Upper lobe of left lung (tissue), 4 donors: Measurements from ENCODE around the gene ERN1.

Experiments used
- EP300 ChIP-seq, 4 donors: sonication (generic); formaldehyde crosslinking; IDR thresholded peaks; one replicate each; pipeline ENCODE4 v1.5.1; 2017; ENCODE audit warnings: antibody characterized with exemption in 4 of 4, control low read depth in 2 of 4
- POLR2A ChIP-seq, 4 donors: fragments of 450-650 bp; IDR thresholded peaks; one replicate each; pipeline ENCODE4 v1.5.1; 2016 to 2017; ENCODE audit warnings: antibody characterized with exemption in 4 of 4, mild to moderate bottlenecking in 2 of 4
- POLR2AphosphoS5 ChIP-seq, 2 donors: sonication (generic); formaldehyde crosslinking; IDR thresholded peaks; one replicate each; pipeline ENCODE4 v1.5.1; 2017; ENCODE audit warnings: antibody characterized with exemption in 2 of 2
- TF ChIP-seq, protein P1 (sequence below), 6 experiments: fragments of 450-650 bp in 4 of 6; fragments of 200-600 bp in 2 of 6; sonication (generic) in 2 of 6; IDR thresholded peaks; one replicate each; pipeline ENCODE4 v1.5.1; 2016 to 2019; ENCODE audit warnings: antibody characterized with exemption in 6 of 6

GRCh38 chr17:64008346-64008745 lies 121.6 kb downstream of the ERN1 start:
- TF ChIP-seq, protein P1, sequence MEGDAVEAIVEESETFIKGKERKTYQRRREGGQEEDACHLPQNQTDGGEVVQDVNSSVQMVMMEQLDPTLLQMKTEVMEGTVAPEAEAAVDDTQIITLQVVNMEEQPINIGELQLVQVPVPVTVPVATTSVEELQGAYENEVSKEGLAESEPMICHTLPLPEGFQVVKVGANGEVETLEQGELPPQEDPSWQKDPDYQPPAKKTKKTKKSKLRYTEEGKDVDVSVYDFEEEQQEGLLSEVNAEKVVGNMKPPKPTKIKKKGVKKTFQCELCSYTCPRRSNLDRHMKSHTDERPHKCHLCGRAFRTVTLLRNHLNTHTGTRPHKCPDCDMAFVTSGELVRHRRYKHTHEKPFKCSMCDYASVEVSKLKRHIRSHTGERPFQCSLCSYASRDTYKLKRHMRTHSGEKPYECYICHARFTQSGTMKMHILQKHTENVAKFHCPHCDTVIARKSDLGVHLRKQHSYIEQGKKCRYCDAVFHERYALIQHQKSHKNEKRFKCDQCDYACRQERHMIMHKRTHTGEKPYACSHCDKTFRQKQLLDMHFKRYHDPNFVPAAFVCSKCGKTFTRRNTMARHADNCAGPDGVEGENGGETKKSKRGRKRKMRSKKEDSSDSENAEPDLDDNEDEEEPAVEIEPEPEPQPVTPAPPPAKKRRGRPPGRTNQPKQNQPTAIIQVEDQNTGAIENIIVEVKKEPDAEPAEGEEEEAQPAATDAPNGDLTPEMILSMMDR (IDR thresholded peaks at IDR 0.05), result no peak
- no peak for TF ChIP-seq POLR2A (IDR thresholded peaks at IDR 0.05)
- TF ChIP-seq POLR2AphosphoS5 (IDR thresholded peaks at IDR 0.05), result no peak
- TF ChIP-seq EP300 (IDR thresholded peaks at IDR 0.05), result no peak
